Activated CD8-positive, alpha-beta memory T cell treated with anti-CD3 and anti-CD28 coated beads, Interleukin-2, amount 50 U/mL, for 4 hours (primary cell): ENCODE results near the gene TFCP2L1.
"Not testable (repeated sequence)": the region's sequence is repeated elsewhere in the genome, so short reads cannot be mapped to it uniquely, and the experiment has no call there.

Source experiments
- DNase-seq: peaks from one replicate; pipeline ENCODE4 v3.0.0-alpha.2; 2020

Gene TFCP2L1

GRCh38 chr2:121241466-121241865 is 43.5 kb downstream of the TFCP2L1 start:
- no peak for DNase-seq

GRCh38 chr2:121240436-121240835 is 44.6 kb downstream of the TFCP2L1 start:
- DNase-seq = no peak

- DNase-seq = no peak
Observed at GRCh38 chr2:121239969-121240368, 45.0 kb downstream of the TFCP2L1 start.

- DNase-seq = no peak
Observed at GRCh38 chr2:121239471-121239870, 45.5 kb downstream of the TFCP2L1 start.

- DNase-seq = no peak
Observed at GRCh38 chr2:121238828-121239227, 46.2 kb downstream of the TFCP2L1 start.

GRCh38 chr2:121237980-121238665 is 46.9 kb downstream of the TFCP2L1 start:
- no peak for DNase-seq

GRCh38 chr2:121237336-121237979 is 47.5 kb downstream of the TFCP2L1 start:
- no peak for DNase-seq

- DNase-seq = no peak
Observed at GRCh38 chr2:121236650-121237180, 48.3 kb downstream of the TFCP2L1 start.

GRCh38 chr2:121236101-121236640 is 48.8 kb downstream of the TFCP2L1 start:
- no peak for DNase-seq

- no peak for DNase-seq
Observed at GRCh38 chr2:121235542-121235941, 49.5 kb downstream of the TFCP2L1 start.

GRCh38 chr2:121234791-121235190 is 50.2 kb downstream of the TFCP2L1 start:
- no peak for DNase-seq

GRCh38 chr2:121234144-121234543 is 50.9 kb downstream of the TFCP2L1 start:
- no peak for DNase-seq

- no peak for DNase-seq
Observed at GRCh38 chr2:121233486-121234110, 51.4 kb downstream of the TFCP2L1 start.

GRCh38 chr2:121232626-121233265 is 52.3 kb downstream of the TFCP2L1 start:
- no peak for DNase-seq

- no peak for DNase-seq
Observed at GRCh38 chr2:121231385-121232000, 53.5 kb downstream of the TFCP2L1 start.

GRCh38 chr2:121228521-121228920 is 56.5 kb downstream of the TFCP2L1 start:
- DNase-seq = no peak

GRCh38 chr2:121227381-121228144 is 57.4 kb downstream of the TFCP2L1 start:
- DNase-seq = not testable (repeated sequence)

GRCh38 chr2:121225681-121226080 is 59.3 kb downstream of the TFCP2L1 start:
- not testable (repeated sequence) for DNase-seq

- DNase-seq = no peak
Observed at GRCh38 chr2:121220995-121221394, 64.0 kb downstream of the TFCP2L1 start.

- no peak for DNase-seq
Observed at GRCh38 chr2:121219866-121220265, 65.1 kb downstream of the TFCP2L1 start.

GRCh38 chr2:121218386-121218938 is 66.5 kb downstream of the TFCP2L1 start:
- no peak for DNase-seq

GRCh38 chr2:121217627-121218026 is 67.4 kb downstream of the TFCP2L1 start:
- no peak for DNase-seq
